Activated CD8-positive, alpha-beta T cell treated with anti-CD3 and anti-CD28 coated beads for 36 hours (primary cell): ENCODE results near the gene COL11A2. TPM values are rescaled to one million over a fixed set of nuclear protein-coding genes. Genes with fewer than 3 reads are reported as not detected.

Source experiments
- ATAC-seq: fragments of 200-7000 bp; cut with Tn5 transposase; one replicate; pipeline ENCODE4 v1.10.0; 2021; ENCODE audit warnings: mild to moderate bottlenecking, moderate library complexity
- CTCF ChIA-PET: fragments of 350-600 bp; sonication (Branson Sonifier 250); formaldehyde crosslinking; loops from one replicate; lab custom pipeline; 2021; ENCODE audit warnings: antibody characterized with exemption; lab: Charles Lee
- POLR2A ChIA-PET: fragments of 350-600 bp; sonication (Branson Sonifier 250); formaldehyde crosslinking; loops from one replicate; lab custom pipeline; 2021; ENCODE audit warnings: antibody characterized with exemption; lab: Charles Lee
- DNase-seq: peaks from one replicate; pipeline ENCODE4 v3.0.0-alpha.2; 2020
- H3K27ac Mint-ChIP-seq: one replicate; pipeline ENCODE4 v1.8.0; 2021; ENCODE audit warnings: mild to moderate bottlenecking, mixed read lengths
- H3K27me3 Mint-ChIP-seq: one replicate; pipeline ENCODE4 v1.8.0; 2021; ENCODE audit warnings: mixed read lengths
- H3K36me3 Mint-ChIP-seq: one replicate; pipeline ENCODE4 v1.8.0; 2021; ENCODE audit warnings: low read depth, mixed read lengths
- H3K4me1 Mint-ChIP-seq: one replicate; pipeline ENCODE4 v1.8.0; 2021; ENCODE audit warnings: low read depth, mixed read lengths
- H3K4me3 Mint-ChIP-seq: one replicate; pipeline ENCODE4 v1.8.0; 2021; ENCODE audit warnings: mild to moderate bottlenecking, moderate library complexity, mixed read lengths
- H3K9me3 Mint-ChIP-seq: one replicate; pipeline ENCODE4 v1.8.0; 2021; ENCODE audit warnings: mixed read lengths
- intact Hi-C: fragments of 100-400 bp; cut with micrococcal nuclease; formaldehyde crosslinking; loops from one replicate; pipeline ENCODE4 v1.10.0; 2022
- total RNA-seq, 2 experiments: library from RNA; stranded (reverse); gene quantifications; one replicate each; pipeline ENCODE4 v1.2.3, GENCODE V29; 2021
- TF ChIP-seq, protein P1 (sequence below): fragments of 200-600 bp; IDR thresholded peaks from one replicate; pipeline ENCODE4 v1.8.0; 2022; ENCODE audit warnings: antibody characterized with exemption, mild to moderate bottlenecking

Gene COL11A2
- total RNA-seq, 2 experiments from 2014 or later: 1.3 to 1.4 TPM

DNA sequence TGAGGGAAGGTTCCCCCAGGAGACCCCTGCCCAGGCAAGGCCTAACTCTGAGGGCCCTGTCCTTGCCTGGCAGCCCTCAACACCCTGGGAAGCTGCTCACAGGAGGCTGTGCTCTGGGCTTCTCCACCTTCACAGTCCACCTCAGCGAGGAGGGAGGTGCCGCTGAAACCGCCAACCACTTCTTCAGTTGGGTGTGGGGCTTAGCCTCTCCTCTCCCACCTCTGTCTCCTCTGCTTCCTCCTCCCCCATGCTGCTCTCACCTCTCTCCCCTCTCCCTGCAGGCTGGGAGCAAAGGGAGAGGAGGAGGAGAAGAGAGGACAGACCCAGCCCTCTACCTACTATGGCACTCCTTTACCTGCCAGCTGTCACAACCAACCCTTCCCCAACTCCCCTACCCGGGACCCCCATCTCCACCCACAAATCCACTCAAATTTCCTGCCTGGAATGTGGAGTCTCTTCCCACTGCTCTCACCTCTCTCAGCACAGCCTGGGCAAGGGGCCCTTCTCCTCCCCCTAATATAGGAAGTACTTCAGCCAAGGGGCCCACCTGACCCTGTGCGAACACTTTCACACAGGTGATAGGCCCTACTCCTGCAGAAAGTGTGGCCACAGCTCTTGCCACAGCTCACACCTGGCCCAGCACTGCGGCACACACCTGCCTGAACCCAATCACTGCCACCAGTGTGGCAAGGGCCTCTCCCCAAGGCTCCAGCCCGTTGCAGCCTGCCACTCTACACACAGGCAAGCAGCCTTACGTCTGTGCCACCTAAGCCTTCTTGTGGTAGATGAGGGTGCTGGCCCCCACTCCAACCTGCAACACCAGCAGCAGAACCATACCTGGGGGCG, 23.2 kb upstream of the COL11A2 start:
- intact Hi-C loops: no loop called here
- CTCF ChIA-PET: interaction anchor here (1.2 kb wide), 1 partner anchor 10 kb away, joined by 3 read pairs; the partner anchor contains the start of gene HSD17B8
- DNase-seq (no peak), ATAC-seq (peak; percentile 22)
- peaks cover 2% of the 10 kb centered on the region for H3K36me3 Mint-ChIP-seq
- no peaks in the 10 kb centered on the region for H3K27me3 Mint-ChIP-seq
- peak overlapping the region; percentile 74 for H3K27ac Mint-ChIP-seq
- H3K4me3 Mint-ChIP-seq: peak overlapping the region; percentile 75
- TF ChIP-seq, protein P1, sequence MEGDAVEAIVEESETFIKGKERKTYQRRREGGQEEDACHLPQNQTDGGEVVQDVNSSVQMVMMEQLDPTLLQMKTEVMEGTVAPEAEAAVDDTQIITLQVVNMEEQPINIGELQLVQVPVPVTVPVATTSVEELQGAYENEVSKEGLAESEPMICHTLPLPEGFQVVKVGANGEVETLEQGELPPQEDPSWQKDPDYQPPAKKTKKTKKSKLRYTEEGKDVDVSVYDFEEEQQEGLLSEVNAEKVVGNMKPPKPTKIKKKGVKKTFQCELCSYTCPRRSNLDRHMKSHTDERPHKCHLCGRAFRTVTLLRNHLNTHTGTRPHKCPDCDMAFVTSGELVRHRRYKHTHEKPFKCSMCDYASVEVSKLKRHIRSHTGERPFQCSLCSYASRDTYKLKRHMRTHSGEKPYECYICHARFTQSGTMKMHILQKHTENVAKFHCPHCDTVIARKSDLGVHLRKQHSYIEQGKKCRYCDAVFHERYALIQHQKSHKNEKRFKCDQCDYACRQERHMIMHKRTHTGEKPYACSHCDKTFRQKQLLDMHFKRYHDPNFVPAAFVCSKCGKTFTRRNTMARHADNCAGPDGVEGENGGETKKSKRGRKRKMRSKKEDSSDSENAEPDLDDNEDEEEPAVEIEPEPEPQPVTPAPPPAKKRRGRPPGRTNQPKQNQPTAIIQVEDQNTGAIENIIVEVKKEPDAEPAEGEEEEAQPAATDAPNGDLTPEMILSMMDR: no peak
- no peaks in the 10 kb centered on the region for H3K9me3 Mint-ChIP-seq
- POLR2A ChIA-PET: interaction anchor here (0.7 to 1.5 kb wide), 2 partner anchors 33 to 262 kb away, joined by 3 read pairs; partner anchors contain the start of gene HLA-DMA
- H3K4me1 Mint-ChIP-seq: peaks cover 54% of the 10 kb centered on the region

DNA sequence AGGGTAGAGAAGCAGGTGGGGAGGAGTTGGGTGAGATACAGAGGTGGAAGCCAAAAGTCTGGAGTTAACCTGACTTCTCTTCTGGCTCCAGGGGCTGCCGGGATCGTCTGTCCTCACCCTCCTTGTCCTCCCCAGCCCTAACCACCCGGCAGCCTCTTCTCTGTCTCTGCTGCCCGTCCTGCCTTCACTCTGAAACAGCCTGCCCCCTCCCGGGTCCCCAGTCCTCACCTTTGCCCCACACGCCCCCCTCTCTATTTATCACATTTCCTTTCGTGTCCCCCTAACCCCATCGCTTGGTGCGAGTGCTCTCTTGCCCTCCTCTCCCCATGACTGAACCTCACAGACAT, 21.7 kb upstream of the COL11A2 start:
- Mint-ChIP-seq H3K4me1 (peaks cover 70% of the 10 kb centered on the region), H3K9me3 (no peaks in the 10 kb centered on the region), H3K27me3 (no peaks in the 10 kb centered on the region), H3K4me3 (peak overlapping the region; percentile 75), H3K36me3 (peaks cover 17% of the 10 kb centered on the region), H3K27ac (peak overlapping the region; percentile 37)
- ChIA-PET CTCF (no interaction called here), POLR2A (no interaction called here)
- intact Hi-C loops: loop anchor here (5.0 kb wide), 1 partner anchor 33 kb away; no protein-coding TSS in a partner anchor
- DNase-seq (no peak), ATAC-seq (no peak)
- TF ChIP-seq, protein P1: no peak

DNA sequence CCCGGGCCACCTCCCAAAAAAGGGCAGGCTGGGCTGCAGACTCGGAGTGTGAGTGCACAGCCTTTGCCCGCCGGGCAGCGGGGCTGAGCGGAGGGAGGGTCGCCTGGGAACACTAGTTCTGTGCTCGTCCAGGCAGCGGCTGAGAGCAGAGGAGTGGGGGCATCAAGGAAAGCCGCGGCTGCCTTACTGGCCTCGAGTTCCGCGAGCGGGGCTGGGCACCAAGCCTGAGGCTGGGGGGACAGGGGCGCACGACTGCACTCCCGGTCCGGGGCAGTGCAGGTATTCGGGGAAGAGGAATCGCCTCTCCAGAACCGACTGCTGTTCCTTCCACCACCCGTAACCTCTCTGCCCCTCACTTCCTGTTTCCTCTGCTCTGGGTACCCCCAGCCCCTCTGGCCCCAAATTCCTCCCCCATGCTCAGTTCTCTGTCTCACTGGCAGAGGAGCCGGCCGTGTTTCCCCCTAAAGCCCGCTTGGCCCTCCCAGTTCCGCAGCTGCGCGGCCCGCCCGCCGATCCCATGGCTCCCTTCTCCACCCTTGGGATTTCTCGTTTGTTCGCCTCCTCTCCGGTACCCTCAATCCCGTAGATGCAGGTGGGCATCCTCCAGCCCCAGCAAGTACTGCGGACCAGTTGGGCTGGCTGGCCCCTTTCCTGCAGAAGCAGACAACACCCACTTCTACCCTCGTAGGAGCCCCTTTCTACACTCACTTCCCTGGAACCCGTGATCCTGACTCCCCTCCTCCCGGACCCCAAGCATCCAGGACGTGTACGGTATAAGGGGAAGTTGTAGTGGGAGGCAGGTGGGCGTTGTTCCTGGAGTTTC, 21.1 kb upstream of the COL11A2 start:
- TF ChIP-seq, protein P1: no peak
- peak overlapping the region; percentile 37 for H3K27ac Mint-ChIP-seq
- intact Hi-C loops: loop anchor here (5.0 kb wide), 1 partner anchor 34 kb away; no protein-coding TSS in a partner anchor
- H3K4me1 Mint-ChIP-seq: peaks cover 72% of the 10 kb centered on the region
- peaks cover 20% of the 10 kb centered on the region for H3K36me3 Mint-ChIP-seq
- peak overlapping the region; percentile 75 for H3K4me3 Mint-ChIP-seq
- ATAC-seq: peak; percentile 34
- no peaks in the 10 kb centered on the region for H3K27me3 Mint-ChIP-seq
- DNase-seq: peak; percentile 54
- CTCF ChIA-PET: interaction anchor here (1.3 kb wide), 1 partner anchor 35 kb away, joined by 6 read pairs; no protein-coding TSS in a partner anchor
- H3K9me3 Mint-ChIP-seq: no peaks in the 10 kb centered on the region
- POLR2A ChIA-PET: interaction anchor here (1.1 to 1.7 kb wide), 3 partner anchors 9 to 59 kb away, joined by 3 to 8 read pairs (median 3); partner anchors contain the start of gene HSD17B8

DNA sequence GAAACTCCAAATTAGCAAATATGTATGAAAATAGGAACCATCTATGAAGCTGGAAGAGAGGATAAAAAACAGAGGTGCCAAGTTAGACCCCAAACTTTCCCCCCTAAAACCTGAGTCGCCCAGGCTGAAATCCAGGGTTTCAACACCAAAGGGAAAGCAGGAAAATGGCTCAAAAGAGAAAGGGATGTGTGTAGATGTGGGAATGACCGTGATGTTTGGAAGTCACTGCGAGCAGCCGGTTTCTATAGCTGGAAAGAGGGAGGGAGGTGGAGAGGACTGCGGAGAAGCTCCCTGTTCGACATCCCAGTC, 20.5 kb upstream of the COL11A2 start:
- Mint-ChIP-seq H3K27ac (peak overlapping the region; percentile 11), H3K27me3 (no peaks in the 10 kb centered on the region), H3K4me1 (peaks cover 71% of the 10 kb centered on the region), H3K4me3 (peak overlapping the region; percentile 75), H3K36me3 (peaks cover 20% of the 10 kb centered on the region), H3K9me3 (no peaks in the 10 kb centered on the region)
- TF ChIP-seq, protein P1: no peak
- no peak for ATAC-seq
- intact Hi-C loops: loop anchor here (5.0 kb wide), 1 partner anchor 34 kb away; no protein-coding TSS in a partner anchor
- POLR2A ChIA-PET: interaction anchor here (0.7 to 1.7 kb wide), 4 partner anchors 8 to 60 kb away, joined by 3 to 8 read pairs (median 3); partner anchors contain the start of gene HSD17B8
- no peak for DNase-seq
- CTCF ChIA-PET: interaction anchor here (0.7 to 1.3 kb wide), 2 partner anchors 35 to 59 kb away, joined by 3 to 6 read pairs; no protein-coding TSS in a partner anchor
